HL-60 (cell line): ENCODE results near the gene SNTB2.

Experiments
- POLR2AphosphoS5 ChIP-seq: IDR thresholded peaks from 2 replicates; pipeline ENCODE4 v1.6.1; 2012; ENCODE audit warnings: low read depth
- TF ChIP-seq, protein P1 (sequence below): IDR thresholded peaks from one replicate; pipeline ENCODE4 v1.5.1; 2011; ENCODE audit warnings: low read length, control low read depth, inconsistent platforms; ENCODE audit not compliant: insufficient read depth
- TF ChIP-seq, protein P2 (sequence below): IDR thresholded peaks from 2 replicates; pipeline ENCODE4 v1.6.1; 2012; ENCODE audit warnings: low read depth; ENCODE audit not compliant: insufficient replicate concordance

DNA sequence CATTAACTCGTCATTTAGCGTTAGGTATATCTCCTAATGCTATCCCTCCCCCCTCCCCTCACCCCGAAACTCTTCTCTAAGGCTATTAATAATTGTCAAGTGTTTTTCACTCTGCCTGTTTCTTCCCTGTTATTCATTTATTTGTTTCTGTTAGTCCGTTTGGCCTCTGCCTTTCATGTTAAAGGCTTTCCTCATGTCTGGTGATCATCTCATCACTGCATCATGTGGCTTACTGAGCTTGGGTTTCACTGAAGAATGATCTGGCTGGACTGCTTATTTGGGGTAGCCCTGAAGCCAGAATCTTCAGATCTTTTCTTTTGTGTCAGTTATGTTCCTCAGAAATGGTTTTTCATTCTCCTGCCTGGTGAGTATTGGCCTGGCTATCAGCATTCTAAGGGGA is 45.0 kb upstream of the SNTB2 start:
- TF ChIP-seq, protein P1, sequence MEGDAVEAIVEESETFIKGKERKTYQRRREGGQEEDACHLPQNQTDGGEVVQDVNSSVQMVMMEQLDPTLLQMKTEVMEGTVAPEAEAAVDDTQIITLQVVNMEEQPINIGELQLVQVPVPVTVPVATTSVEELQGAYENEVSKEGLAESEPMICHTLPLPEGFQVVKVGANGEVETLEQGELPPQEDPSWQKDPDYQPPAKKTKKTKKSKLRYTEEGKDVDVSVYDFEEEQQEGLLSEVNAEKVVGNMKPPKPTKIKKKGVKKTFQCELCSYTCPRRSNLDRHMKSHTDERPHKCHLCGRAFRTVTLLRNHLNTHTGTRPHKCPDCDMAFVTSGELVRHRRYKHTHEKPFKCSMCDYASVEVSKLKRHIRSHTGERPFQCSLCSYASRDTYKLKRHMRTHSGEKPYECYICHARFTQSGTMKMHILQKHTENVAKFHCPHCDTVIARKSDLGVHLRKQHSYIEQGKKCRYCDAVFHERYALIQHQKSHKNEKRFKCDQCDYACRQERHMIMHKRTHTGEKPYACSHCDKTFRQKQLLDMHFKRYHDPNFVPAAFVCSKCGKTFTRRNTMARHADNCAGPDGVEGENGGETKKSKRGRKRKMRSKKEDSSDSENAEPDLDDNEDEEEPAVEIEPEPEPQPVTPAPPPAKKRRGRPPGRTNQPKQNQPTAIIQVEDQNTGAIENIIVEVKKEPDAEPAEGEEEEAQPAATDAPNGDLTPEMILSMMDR = no peak
- TF ChIP-seq POLR2AphosphoS5 = no peak
- TF ChIP-seq, protein P2, sequence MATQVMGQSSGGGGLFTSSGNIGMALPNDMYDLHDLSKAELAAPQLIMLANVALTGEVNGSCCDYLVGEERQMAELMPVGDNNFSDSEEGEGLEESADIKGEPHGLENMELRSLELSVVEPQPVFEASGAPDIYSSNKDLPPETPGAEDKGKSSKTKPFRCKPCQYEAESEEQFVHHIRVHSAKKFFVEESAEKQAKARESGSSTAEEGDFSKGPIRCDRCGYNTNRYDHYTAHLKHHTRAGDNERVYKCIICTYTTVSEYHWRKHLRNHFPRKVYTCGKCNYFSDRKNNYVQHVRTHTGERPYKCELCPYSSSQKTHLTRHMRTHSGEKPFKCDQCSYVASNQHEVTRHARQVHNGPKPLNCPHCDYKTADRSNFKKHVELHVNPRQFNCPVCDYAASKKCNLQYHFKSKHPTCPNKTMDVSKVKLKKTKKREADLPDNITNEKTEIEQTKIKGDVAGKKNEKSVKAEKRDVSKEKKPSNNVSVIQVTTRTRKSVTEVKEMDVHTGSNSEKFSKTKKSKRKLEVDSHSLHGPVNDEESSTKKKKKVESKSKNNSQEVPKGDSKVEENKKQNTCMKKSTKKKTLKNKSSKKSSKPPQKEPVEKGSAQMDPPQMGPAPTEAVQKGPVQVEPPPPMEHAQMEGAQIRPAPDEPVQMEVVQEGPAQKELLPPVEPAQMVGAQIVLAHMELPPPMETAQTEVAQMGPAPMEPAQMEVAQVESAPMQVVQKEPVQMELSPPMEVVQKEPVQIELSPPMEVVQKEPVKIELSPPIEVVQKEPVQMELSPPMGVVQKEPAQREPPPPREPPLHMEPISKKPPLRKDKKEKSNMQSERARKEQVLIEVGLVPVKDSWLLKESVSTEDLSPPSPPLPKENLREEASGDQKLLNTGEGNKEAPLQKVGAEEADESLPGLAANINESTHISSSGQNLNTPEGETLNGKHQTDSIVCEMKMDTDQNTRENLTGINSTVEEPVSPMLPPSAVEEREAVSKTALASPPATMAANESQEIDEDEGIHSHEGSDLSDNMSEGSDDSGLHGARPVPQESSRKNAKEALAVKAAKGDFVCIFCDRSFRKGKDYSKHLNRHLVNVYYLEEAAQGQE = no peak
